CD14-positive monocyte (primary cell): ENCODE results near the gene POLD3. TPM values are rescaled to one million over a fixed set of nuclear protein-coding genes. Genes with fewer than 3 reads are reported as not detected.
A peak's percentile ranks its signal among the peaks of the same experiment; 100 is the strongest.

Experiments
- DNase-seq, 3 donors: peaks; one replicate each; pipeline ENCODE4 v3.0.0-alpha.2; 2011 to 2022
- H2AFZ ChIP-seq: 2 replicates; pipeline ENCODE4 v1.6.0; 2012; ENCODE audit warnings: mild to moderate bottlenecking, low read depth, low read length, inconsistent platforms; ENCODE audit not compliant: insufficient read depth, poor library complexity, severe bottlenecking
- H3K27ac ChIP-seq, 2 donors: 1 replicate in 1 of 2; 2 replicates in 1 of 2; pipeline ENCODE4 v1.5.1; 2012 to 2013; ENCODE audit warnings: low read length in 2 of 2, control low read depth in 1 of 2, inconsistent platforms in 1 of 2, low read depth in 1 of 2, mild to moderate bottlenecking in 1 of 2
- H3K27me3 ChIP-seq, 2 donors: one replicate each; pipeline versions ENCODE4 v1.6.0 to v1.6.1; 2011 to 2013; ENCODE audit warnings: low read length in 2 of 2; ENCODE audit not compliant: control insufficient read depth in 2 of 2, insufficient read depth in 2 of 2
- H3K36me3 ChIP-seq, 2 donors: replicated peaks in 1 of 2; 1 replicate in 1 of 2; 2 replicates in 1 of 2; pipeline versions ENCODE4 v1.5.1 to v1.6.1; 2012 to 2013; ENCODE audit warnings: low read length in 2 of 2, control low read depth in 1 of 2, inconsistent platforms in 1 of 2, mild to moderate bottlenecking in 1 of 2; ENCODE audit not compliant: insufficient read depth in 2 of 2, control insufficient read depth in 1 of 2
- H3K4me1 ChIP-seq, 2 donors: 1 replicate in 1 of 2; 2 replicates in 1 of 2; pipeline versions ENCODE4 v1.5.1 to v1.6.1; 2012 to 2013; ENCODE audit warnings: low read length in 2 of 2, control low read depth in 1 of 2, inconsistent platforms in 1 of 2, mild to moderate bottlenecking in 1 of 2, moderate library complexity in 1 of 2; ENCODE audit not compliant: insufficient read depth in 2 of 2, control insufficient read depth in 1 of 2
- H3K4me2 ChIP-seq: replicated peaks from 2 replicates; pipeline ENCODE3; 2012; ENCODE audit warnings: low read length, moderate library complexity, mild to moderate bottlenecking; ENCODE audit not compliant: poor library complexity, severe bottlenecking; ENCODE audit errors: extremely low read depth
- H3K4me3 ChIP-seq, 3 experiments: fragments of 200-600 bp in 1 of 3; sonication (generic) in 1 of 3; replicated peaks in 1 of 3; 1 replicate in 2 of 3; 2 replicates in 1 of 3; pipeline ENCODE4 v1.5.1; 2011 to 2013; ENCODE audit warnings: low read length in 3 of 3, mild to moderate bottlenecking in 3 of 3, control low read depth in 2 of 3, low read depth in 2 of 3, inconsistent platforms in 1 of 3, moderate library complexity in 1 of 3
- H3K79me2 ChIP-seq: 2 replicates; pipeline ENCODE4 v1.6.0; 2012; ENCODE audit warnings: mild to moderate bottlenecking, control low read depth, inconsistent platforms, low read length, moderate library complexity; ENCODE audit not compliant: insufficient read depth
- H3K9ac ChIP-seq: 2 replicates; pipeline ENCODE4 v1.6.0; 2017; ENCODE audit warnings: low read length, mild to moderate bottlenecking; ENCODE audit not compliant: insufficient read depth, poor library complexity, severe bottlenecking
- H3K9me3 ChIP-seq, 2 donors: replicated peaks in 1 of 2; 1 replicate in 1 of 2; 2 replicates in 1 of 2; pipeline versions ENCODE4 v1.5.1 to v1.6.1; 2012 to 2013; ENCODE audit warnings: low read length in 2 of 2, control low read depth in 1 of 2; ENCODE audit not compliant: control insufficient read depth in 1 of 2, insufficient read depth in 1 of 2
- H4K20me1 ChIP-seq: 2 replicates; pipeline ENCODE4 v1.6.0; 2012; ENCODE audit warnings: mild to moderate bottlenecking, low read length, control low read depth, moderate library complexity; ENCODE audit not compliant: insufficient read depth
- H3K27ac Mint-ChIP-seq, 7 donors: one replicate each; pipeline ENCODE4 v1.8.0; 2020; ENCODE audit warnings: mild to moderate bottlenecking in 7 of 7, mixed read lengths in 7 of 7, moderate library complexity in 6 of 7, inconsistent platforms in 2 of 7
- H3K27me3 Mint-ChIP-seq, 3 donors: one replicate each; pipeline ENCODE4 v1.8.0; 2021 to 2022; ENCODE audit warnings: low read depth in 3 of 3, mild to moderate bottlenecking in 3 of 3, mixed read lengths in 3 of 3, moderate library complexity in 3 of 3, inconsistent platforms in 1 of 3
- H3K36me3 Mint-ChIP-seq, 2 donors: one replicate each; pipeline ENCODE4 v1.8.0; 2020; ENCODE audit warnings: mixed read lengths in 2 of 2, inconsistent platforms in 1 of 2, mild to moderate bottlenecking in 1 of 2
- H3K4me1 Mint-ChIP-seq: one replicate; pipeline ENCODE4 v1.8.0; 2020; ENCODE audit warnings: mild to moderate bottlenecking, mixed read lengths
- H3K4me3 Mint-ChIP-seq, 2 donors: one replicate each; pipeline ENCODE4 v1.8.0; 2020; ENCODE audit warnings: mild to moderate bottlenecking in 2 of 2, mixed read lengths in 2 of 2, moderate library complexity in 1 of 2
- H3K9me3 Mint-ChIP-seq, 7 donors: one replicate each; pipeline ENCODE4 v1.8.0; 2020 to 2022; ENCODE audit warnings: mixed read lengths in 7 of 7, mild to moderate bottlenecking in 6 of 7, moderate library complexity in 6 of 7, inconsistent platforms in 2 of 7
- WGBS: methylation state at CpG from one replicate; pipeline ENCODE4 v1.1.5; 2013; ENCODE audit warnings: missing lambda C conversion rate; ENCODE audit not compliant: insufficient coverage; 5-methylcytosine and 5-hydroxymethylcytosine counted together
- intact Hi-C, 2 donors: fragments of 100-400 bp; cut with micrococcal nuclease; formaldehyde crosslinking; loops; one replicate each; pipeline versions ENCODE4 v1.15.0 to v1.15.1; 2023
- polyA minus RNA-seq: library from RNA; depleted of rRNA, polyadenylated mRNA; stranded (reverse); fragments of >200 nt; gene quantifications from 2 replicates; pipeline ENCODE4 v1.2.3, GENCODE V29; 2012
- polyA plus RNA-seq, 3 donors: library from polyadenylated mRNA; depleted of rRNA in 1 of 3; unstranded in 2 of 3; stranded (reverse) in 1 of 3; fragments of 300-500 nt in 2 of 3; fragments of >200 nt in 1 of 3; fragmentation: Illumina TruSeq in 2 of 3; gene quantifications; 1 replicate in 2 of 3; 2 replicates in 1 of 3; pipeline ENCODE4 v1.2.3, GENCODE V29; 2012 to 2021
- total RNA-seq, 12 experiments: library from RNA in 1 of 12; stranded (reverse) in 1 of 12; fragments of 120-200 nt in 1 of 12; gene quantifications; one replicate each; pipeline ENCODE4 v1.2.4 and lab custom pipeline; 2013 to 2026; ENCODE audit warnings: mixed read lengths in 6 of 12, inconsistent platforms in 1 of 12
- TF ChIP-seq, protein P1 (sequence below): fragments of 200-600 bp; IDR thresholded peaks from one replicate; pipeline ENCODE4 v1.8.0; 2022; ENCODE audit warnings: antibody characterized with exemption, mild to moderate bottlenecking

Gene POLD3, protein sequence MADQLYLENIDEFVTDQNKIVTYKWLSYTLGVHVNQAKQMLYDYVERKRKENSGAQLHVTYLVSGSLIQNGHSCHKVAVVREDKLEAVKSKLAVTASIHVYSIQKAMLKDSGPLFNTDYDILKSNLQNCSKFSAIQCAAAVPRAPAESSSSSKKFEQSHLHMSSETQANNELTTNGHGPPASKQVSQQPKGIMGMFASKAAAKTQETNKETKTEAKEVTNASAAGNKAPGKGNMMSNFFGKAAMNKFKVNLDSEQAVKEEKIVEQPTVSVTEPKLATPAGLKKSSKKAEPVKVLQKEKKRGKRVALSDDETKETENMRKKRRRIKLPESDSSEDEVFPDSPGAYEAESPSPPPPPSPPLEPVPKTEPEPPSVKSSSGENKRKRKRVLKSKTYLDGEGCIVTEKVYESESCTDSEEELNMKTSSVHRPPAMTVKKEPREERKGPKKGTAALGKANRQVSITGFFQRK
- total RNA-seq (2013), result 20.9 TPM
- polyA plus RNA-seq (10 to 100 TPM; 11.3 to 29.9 (median 26.2) TPM), polyA minus RNA-seq (6.5 and 13.5 TPM in 2 replicates), total RNA-seq (lab: John Stamatoyannopoulos, UW) (7.6 to 45.5 (median 25.0) reads per million in 11 experiments)

- intact Hi-C loops, result no loop called here
- Histone ChIP-seq H3K4me2 (peak within 1 kb of the TSS; percentile 93), H3K27ac (peak within 1 kb of the TSS; percentile 86 to 87), H3K79me2 (peaks cover 52% of the 10 kb centered on the region), H3K4me3 (peak within 1 kb of the TSS; percentile 64 to 99 (median 98)), H3K9ac (peak within 1 kb of the TSS; percentile 89), H3K36me3 (peaks cover 19 to 36% of the 10 kb centered on the region in 2 donors), H2AFZ (peak within 1 kb of the TSS; percentile 95), H3K9me3 (no peaks in the 10 kb centered on the region), H4K20me1 (no peaks in the 10 kb centered on the region), H3K4me1 (peaks cover 9 to 18% of the 10 kb centered on the region in 2 donors), H3K27me3 (no peaks in the 10 kb centered on the region)
- Mint-ChIP-seq H3K4me3 (peak within 1 kb of the TSS; percentile 96 to 100), H3K9me3 (peaks cover 0 to 7% (median 0%) of the 10 kb centered on the region in 7 donors), H3K36me3 (peaks cover 27 to 33% of the 10 kb centered on the region in 2 donors), H3K4me1 (peaks cover 19% of the 10 kb centered on the region), H3K27me3 (peaks cover 0 to 1% (median 1%) of the 10 kb centered on the region in 3 donors), H3K27ac (peak within 1 kb of the TSS; percentile 92 to 99 (median 98))
- under 1% methylated on average over 41 of the region's 63 CpGs for WGBS
- TF ChIP-seq, protein P1, sequence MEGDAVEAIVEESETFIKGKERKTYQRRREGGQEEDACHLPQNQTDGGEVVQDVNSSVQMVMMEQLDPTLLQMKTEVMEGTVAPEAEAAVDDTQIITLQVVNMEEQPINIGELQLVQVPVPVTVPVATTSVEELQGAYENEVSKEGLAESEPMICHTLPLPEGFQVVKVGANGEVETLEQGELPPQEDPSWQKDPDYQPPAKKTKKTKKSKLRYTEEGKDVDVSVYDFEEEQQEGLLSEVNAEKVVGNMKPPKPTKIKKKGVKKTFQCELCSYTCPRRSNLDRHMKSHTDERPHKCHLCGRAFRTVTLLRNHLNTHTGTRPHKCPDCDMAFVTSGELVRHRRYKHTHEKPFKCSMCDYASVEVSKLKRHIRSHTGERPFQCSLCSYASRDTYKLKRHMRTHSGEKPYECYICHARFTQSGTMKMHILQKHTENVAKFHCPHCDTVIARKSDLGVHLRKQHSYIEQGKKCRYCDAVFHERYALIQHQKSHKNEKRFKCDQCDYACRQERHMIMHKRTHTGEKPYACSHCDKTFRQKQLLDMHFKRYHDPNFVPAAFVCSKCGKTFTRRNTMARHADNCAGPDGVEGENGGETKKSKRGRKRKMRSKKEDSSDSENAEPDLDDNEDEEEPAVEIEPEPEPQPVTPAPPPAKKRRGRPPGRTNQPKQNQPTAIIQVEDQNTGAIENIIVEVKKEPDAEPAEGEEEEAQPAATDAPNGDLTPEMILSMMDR, result no peak
- peak; percentile 79 to 86 (median 81) for DNase-seq
Observed at GRCh38 chr11:74592441-74593362, at the start of gene POLD3. Gene POLD3, plus strand, starts transcription at chr11:74592582. Its CDS starts 77 bp downstream, at chr11:74592659.

GRCh38 chr11:74543991-74544390 is 48.4 kb upstream of the POLD3 start:
- Mint-ChIP-seq H3K27me3 (peaks cover 0 to 5% (median 2%) of the 10 kb centered on the region in 3 donors), H3K4me3 (no peak overlapping the region), H3K27ac (no peak overlapping the region), H3K36me3 (no peaks in the 10 kb centered on the region), H3K9me3 (peaks cover 3 to 15% (median 11%) of the 10 kb centered on the region in 7 donors), H3K4me1 (no peaks in the 10 kb centered on the region)
- no peaks in the 10 kb centered on the region for H3K4me1 ChIP-seq
- no peak overlapping the region for H3K4me3 ChIP-seq
- H3K79me2 ChIP-seq, result no peaks in the 10 kb centered on the region
- H4K20me1 ChIP-seq, result no peaks in the 10 kb centered on the region
- no peak overlapping the region for H2AFZ ChIP-seq
- H3K27me3 ChIP-seq, result no peaks in the 10 kb centered on the region
- intact Hi-C loops, result no loop called here
- no peaks in the 10 kb centered on the region for H3K36me3 ChIP-seq
- no peak overlapping the region for H3K4me2 ChIP-seq
- 88% methylated on average over 2 of the region's 2 CpGs for WGBS
- no peak for DNase-seq
- H3K9ac ChIP-seq, result no peak overlapping the region
- peaks cover 0 to 24% of the 10 kb centered on the region in 2 donors for H3K9me3 ChIP-seq
- TF ChIP-seq, protein P1, result no peak
- no peak overlapping the region for H3K27ac ChIP-seq
